CD4-positive, alpha-beta T cell treated with Interleukin-17A for 1 hour (primary cell): ENCODE results near the gene TIMM44.
A peak's percentile ranks its signal among the peaks of the same experiment; 100 is the strongest.
"Not testable (repeated sequence)": the region's sequence is repeated elsewhere in the genome, so short reads cannot be mapped to it uniquely, and the experiment has no call there.

Source experiments
- DNase-seq: peaks from one replicate; pipeline ENCODE4 v3.0.0-alpha.2; 2020

TIMM44 gene

GRCh38 chr19:7942981-7943443 is 454 bp downstream of the TIMM44 start:
- no peak for DNase-seq

- DNase-seq = no peak
Observed at GRCh38 chr19:7941895-7942596, 1.4 kb downstream of the TIMM44 start.

- DNase-seq = no peak
Observed at GRCh38 chr19:7940841-7941240, 2.6 kb downstream of the TIMM44 start.

GRCh38 chr19:7934766-7935165 is 8.7 kb downstream of the TIMM44 start:
- no peak for DNase-seq

- DNase-seq = no peak
Observed at GRCh38 chr19:7933828-7934725, 9.4 kb downstream of the TIMM44 start.

- DNase-seq = no peak
Observed at GRCh38 chr19:7933411-7933810, 10.1 kb downstream of the TIMM44 start.

GRCh38 chr19:7932930-7933300 is 10.6 kb downstream of the TIMM44 start:
- no peak for DNase-seq

- no peak for DNase-seq
Observed at GRCh38 chr19:7932276-7932929, 11.1 kb downstream of the TIMM44 start.

- DNase-seq = no peak
Observed at GRCh38 chr19:7931221-7932061, 12.0 kb downstream of the TIMM44 start.

GRCh38 chr19:7930765-7931164 is 12.7 kb downstream of the TIMM44 start:
- DNase-seq = no peak

- DNase-seq = not testable (repeated sequence)
Observed at GRCh38 chr19:7930030-7930429, 13.4 kb downstream of the TIMM44 start.

GRCh38 chr19:7928741-7929701 is 14.4 kb downstream of the TIMM44 start:
- DNase-seq = peak; percentile 78

- DNase-seq = no peak
Observed at GRCh38 chr19:7928334-7928706, 15.1 kb downstream of the TIMM44 start.

- DNase-seq = no peak
Observed at GRCh38 chr19:7927605-7928333, 15.7 kb downstream of the TIMM44 start.

GRCh38 chr19:7926727-7927604 is 16.5 kb downstream of the TIMM44 start:
- DNase-seq = no peak

GRCh38 chr19:7926021-7926726 is 17.3 kb downstream of the TIMM44 start, which contains the start of gene CTXN1:
Gene CTXN1, minus strand, starts transcription at chr19:7926135. Its CDS starts 597 bp downstream, at chr19:7925538.
- DNase-seq = peak; percentile 79

- peak; percentile 77 for DNase-seq
Observed at GRCh38 chr19:7925171-7925851, 18.2 kb downstream of the TIMM44 start.

GRCh38 chr19:7924651-7925170 is 18.8 kb downstream of the TIMM44 start:
- DNase-seq = no peak
